HPDE6-E6E7 (cell line): ENCODE data around the gene RNF181.
A peak's percentile ranks its signal among the peaks of the same experiment; 100 is the strongest.
"Not testable (repeated sequence)": the region's sequence is repeated elsewhere in the genome, so short reads cannot be mapped to it uniquely, and the experiment has no call there.

Experiments
- DNase-seq: peaks from one replicate; pipeline ENCODE4 v3.0.0; 2011; ENCODE audit warnings: missing footprints; ENCODE audit errors: extremely low spot score

RNF181 gene

GRCh38 chr2:85596486-85597143, 1.1 kb downstream of the RNF181 start:
- no peak for DNase-seq

GRCh38 chr2:85597241-85597640, 1.7 kb downstream of the RNF181 start:
- no peak for DNase-seq

GRCh38 chr2:85598594-85599340, 3.2 kb downstream of the RNF181 start:
- DNase-seq, result no peak

GRCh38 chr2:85599468-85600234, 4.1 kb downstream of the RNF181 start:
- no peak for DNase-seq

GRCh38 chr2:85600235-85600575, 4.7 kb downstream of the RNF181 start:
- DNase-seq, result no peak

- no peak for DNase-seq
These were observed 5.6 kb downstream of the RNF181 start for GRCh38 chr2:85600951-85601770.

- peak; percentile 47 for DNase-seq
These were observed 6.4 kb downstream of the RNF181 start for GRCh38 chr2:85601771-85602475.

GRCh38 chr2:85602476-85603234, 7.1 kb downstream of the RNF181 start, which contains the start of gene TMEM150A:
TMEM150A (minus strand) TSS chr2:85602698; CDS start chr2:85601948, 750 bp downstream.
- peak; percentile 85 for DNase-seq

GRCh38 chr2:85604133-85604444, 8.5 kb downstream of the RNF181 start:
- DNase-seq, result not testable (repeated sequence)

- no peak for DNase-seq
These were observed 9.2 kb downstream of the RNF181 start for GRCh38 chr2:85604568-85605339.

GRCh38 chr2:85605406-85606115, 10.0 kb downstream of the RNF181 start:
- DNase-seq, result no peak

GRCh38 chr2:85606116-85606455, 10.5 kb downstream of the RNF181 start:
- no peak for DNase-seq

GRCh38 chr2:85607268-85608215, 12.0 kb downstream of the RNF181 start:
- DNase-seq, result no peak

- DNase-seq, result no peak
These were observed 15.7 kb downstream of the RNF181 start for GRCh38 chr2:85611217-85611704.

GRCh38 chr2:85611705-85612587, 16.4 kb downstream of the RNF181 start, which contains the start of gene C2orf68:
C2orf68 (minus strand) TSS chr2:85612066; CDS start chr2:85611984, 82 bp downstream.
- DNase-seq, result peak; percentile 85

- DNase-seq, result no peak
These were observed 18.4 kb downstream of the RNF181 start for GRCh38 chr2:85613717-85614515.
